Measurements from ENCODE around the gene FRMD4A.

DNA sequence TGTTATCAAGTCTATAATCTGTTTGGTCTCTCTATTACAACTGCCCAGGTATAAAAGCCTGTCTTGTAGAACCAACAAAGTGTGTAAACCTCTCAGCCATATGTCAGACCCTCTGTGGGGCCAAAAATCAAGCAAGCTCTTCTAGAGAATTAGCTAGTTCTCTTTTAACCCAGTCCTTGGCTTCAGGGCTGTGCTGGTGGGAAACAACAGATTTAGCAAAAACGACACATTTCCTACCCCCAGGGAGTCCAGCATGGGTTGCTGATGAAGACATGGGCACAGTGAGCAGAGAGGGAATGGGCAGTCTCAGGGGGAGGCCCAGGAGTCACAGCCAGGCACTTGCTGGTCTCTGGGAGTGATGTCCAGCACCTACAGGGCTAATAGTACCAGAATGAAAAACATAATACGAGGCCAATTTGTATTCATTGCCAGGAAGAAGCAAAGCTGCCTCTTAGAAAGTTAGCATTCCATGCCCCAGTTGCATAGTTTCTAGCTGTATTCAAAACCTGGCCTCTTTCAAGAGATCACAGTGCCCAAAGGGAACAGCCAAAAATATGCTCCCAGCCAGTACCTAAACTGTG is 80.1 kb downstream of the FRMD4A start:
- TF ChIP-seq CTCF (IDR thresholded peaks at IDR 0.05; ENCODE audit: poor library complexity) (no peak), EZH2phosphoT487 (IDR thresholded peaks at IDR 0.05; ENCODE audit: low read depth, severe bottlenecking, unreplicated experiment) (no peak), EZH2 (IDR thresholded peaks at IDR 0.05; ENCODE audit: borderline replicate concordance) (no peak)

Measured in hepatocyte (in vitro differentiated cells).